GM13976 (cell line): ENCODE data around the gene GADD45GIP1.
"Not testable (repeated sequence)": the region's sequence is repeated elsewhere in the genome, so short reads cannot be mapped to it uniquely, and the experiment has no call there.

Experiments used
- DNase-seq: peaks from one replicate; pipeline ENCODE4 v3.0.0; 2012; ENCODE audit warnings: low spot score
- in situ Hi-C: fragments of 300-500 bp; cut with MboI; formaldehyde crosslinking; loops from one replicate; pipeline ENCODE4 v1.12.0; 2022; ENCODE audit warnings: low sequenced_read_pairs, mixed read lengths, inconsistent platforms; ENCODE audit not compliant: unreplicated experiment
- TF ChIP-seq, protein P1 (sequence below): IDR thresholded peaks from 2 replicates; pipeline ENCODE4 v1.5.1; 2012; ENCODE audit warnings: borderline replicate concordance, mild to moderate bottlenecking; ENCODE audit not compliant: insufficient read depth; ENCODE audit errors: extremely low read depth, missing control alignments, control extremely low read depth

Gene GADD45GIP1

DNA sequence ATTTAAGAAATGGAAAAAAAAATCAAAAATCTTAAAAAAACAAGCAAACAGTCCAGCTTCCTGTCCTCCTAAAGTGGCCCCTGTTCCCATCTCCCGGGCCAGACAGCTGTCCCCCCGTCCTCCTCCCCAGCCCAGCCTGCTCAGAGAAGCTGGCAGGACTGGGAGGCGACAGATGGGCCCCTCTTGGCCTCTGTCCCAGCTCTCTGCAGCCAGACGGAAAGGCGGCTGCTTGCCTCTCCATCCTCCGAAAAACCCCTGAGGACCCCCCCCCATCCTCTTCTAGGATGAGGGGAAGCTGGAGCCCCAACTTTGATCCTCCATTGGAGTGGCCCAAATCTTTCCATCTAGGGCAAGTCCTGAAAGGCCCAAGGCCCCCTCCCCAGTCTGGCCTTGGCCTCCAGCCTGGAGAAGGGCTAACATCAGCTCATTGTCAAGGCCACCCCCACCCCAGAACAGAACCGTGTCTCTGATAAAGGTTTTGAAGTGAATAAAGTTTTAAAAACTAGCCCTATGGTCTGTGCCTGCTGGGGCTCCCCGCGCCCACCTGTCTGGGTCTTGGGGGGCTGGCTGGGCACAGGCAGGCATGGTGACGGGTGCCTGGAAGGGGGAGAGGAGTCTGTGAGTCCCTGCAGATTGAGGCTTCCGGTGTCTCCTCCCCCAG lies 3.8 kb downstream of the GADD45GIP1 start:
- TF ChIP-seq, protein P1, sequence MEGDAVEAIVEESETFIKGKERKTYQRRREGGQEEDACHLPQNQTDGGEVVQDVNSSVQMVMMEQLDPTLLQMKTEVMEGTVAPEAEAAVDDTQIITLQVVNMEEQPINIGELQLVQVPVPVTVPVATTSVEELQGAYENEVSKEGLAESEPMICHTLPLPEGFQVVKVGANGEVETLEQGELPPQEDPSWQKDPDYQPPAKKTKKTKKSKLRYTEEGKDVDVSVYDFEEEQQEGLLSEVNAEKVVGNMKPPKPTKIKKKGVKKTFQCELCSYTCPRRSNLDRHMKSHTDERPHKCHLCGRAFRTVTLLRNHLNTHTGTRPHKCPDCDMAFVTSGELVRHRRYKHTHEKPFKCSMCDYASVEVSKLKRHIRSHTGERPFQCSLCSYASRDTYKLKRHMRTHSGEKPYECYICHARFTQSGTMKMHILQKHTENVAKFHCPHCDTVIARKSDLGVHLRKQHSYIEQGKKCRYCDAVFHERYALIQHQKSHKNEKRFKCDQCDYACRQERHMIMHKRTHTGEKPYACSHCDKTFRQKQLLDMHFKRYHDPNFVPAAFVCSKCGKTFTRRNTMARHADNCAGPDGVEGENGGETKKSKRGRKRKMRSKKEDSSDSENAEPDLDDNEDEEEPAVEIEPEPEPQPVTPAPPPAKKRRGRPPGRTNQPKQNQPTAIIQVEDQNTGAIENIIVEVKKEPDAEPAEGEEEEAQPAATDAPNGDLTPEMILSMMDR = no peak
- no peak for DNase-seq
- in situ Hi-C loops = no loop called here

DNA sequence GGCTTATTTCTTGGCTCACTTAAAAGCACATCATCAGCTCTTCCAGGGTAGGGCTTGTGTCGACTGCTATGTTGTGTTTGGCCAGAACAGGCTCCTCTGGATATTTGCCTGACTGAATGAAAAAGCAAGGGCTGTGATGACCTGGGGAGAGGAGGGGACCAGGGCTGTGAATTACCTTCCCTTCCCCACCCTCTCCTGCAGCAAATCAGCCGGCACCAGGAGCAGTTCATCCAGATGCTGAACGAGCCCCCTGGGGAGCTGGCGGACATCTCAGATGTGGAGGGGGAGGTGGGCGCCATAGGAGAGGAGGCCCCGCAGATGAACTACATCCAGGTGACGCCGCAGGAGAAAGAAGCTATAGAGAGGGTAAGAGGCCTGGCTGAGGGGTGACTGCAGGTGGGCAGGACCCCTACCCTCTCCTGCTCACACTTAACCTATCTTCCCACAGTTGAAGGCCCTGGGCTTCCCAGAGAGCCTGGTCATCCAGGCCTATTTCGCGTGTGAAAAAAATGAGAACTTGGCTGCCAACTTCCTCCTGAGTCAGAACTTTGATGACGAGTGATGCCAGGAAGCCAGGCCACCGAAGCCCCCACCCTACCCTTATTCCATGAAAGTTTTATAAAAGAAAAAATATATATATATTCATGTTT lies 4.4 kb downstream of the GADD45GIP1 start:
- in situ Hi-C loops = no loop called here

DNA sequence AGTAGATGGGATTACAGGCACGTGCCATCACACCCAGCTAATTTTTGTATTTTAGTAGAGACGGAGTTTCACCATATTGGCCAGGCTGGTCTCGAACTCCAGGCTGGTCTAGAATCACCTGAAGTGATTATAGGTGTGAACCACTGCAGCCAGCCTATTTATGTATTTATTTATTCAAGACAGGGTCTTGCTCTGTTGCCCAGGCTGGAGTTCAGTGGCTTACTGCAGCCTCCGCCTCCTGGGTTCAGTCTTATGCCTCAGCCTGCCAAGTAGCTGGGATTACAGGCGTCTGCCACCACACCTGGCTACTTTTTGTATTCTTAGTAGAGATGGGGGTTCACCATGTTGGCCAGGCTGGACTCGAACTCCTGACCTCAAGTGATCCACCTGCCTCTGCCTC lies 5.0 kb downstream of the GADD45GIP1 start:
- DNase-seq, in situ Hi-C loops: not testable (repeated sequence)

More for the DNA sequence above, 4.4 kb downstream of the GADD45GIP1 start:
- TF ChIP-seq, protein P1 = no peak
- DNase-seq = no peak

DNA sequence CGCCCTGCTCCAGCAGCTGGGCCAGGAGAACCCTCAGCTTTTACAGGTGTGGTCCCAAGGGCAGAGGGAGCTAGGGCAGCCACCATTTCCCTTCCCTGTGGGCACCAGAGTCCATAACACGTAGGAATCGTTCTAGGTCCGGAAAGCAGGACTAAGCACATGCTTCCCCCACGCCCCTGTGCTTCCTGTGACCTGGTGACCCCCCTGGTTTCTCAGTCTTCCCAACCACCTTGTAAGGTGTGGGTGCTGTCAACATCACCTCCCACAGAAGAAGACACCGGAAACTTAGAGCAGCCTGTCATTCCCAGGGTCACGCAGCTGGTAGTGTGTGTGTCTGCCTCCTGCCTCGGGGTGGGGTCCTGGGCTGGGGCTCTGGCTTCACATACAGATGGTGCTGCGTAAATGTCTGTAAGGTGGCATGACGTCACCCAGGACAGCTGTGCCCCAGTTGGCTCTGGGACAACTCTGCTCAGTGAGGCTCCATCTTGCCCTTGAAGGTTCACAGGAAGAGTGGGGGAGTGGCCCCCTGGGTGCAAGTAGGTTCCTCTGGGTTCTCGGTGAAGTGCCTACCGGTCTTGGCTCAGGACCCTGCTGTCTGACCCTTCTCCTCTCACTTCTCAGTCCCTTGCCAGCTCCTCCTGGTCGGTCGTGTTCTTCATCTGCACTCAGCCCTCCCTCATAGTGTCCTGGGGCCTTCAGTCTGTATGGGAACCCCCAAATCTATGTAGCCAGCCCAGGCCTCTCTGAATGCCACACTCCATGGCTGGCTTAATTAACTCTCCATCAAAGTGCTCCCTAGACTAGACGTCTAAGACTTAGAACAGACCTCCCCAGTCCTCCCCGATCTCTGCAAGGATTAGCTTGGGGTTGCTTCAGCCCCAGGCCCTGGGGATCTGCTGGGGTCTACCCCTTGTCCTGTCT lies 7.4 kb downstream of the GADD45GIP1 start:
- in situ Hi-C loops = no loop called here
- TF ChIP-seq, protein P1 = no peak
- DNase-seq = no peak

DNA sequence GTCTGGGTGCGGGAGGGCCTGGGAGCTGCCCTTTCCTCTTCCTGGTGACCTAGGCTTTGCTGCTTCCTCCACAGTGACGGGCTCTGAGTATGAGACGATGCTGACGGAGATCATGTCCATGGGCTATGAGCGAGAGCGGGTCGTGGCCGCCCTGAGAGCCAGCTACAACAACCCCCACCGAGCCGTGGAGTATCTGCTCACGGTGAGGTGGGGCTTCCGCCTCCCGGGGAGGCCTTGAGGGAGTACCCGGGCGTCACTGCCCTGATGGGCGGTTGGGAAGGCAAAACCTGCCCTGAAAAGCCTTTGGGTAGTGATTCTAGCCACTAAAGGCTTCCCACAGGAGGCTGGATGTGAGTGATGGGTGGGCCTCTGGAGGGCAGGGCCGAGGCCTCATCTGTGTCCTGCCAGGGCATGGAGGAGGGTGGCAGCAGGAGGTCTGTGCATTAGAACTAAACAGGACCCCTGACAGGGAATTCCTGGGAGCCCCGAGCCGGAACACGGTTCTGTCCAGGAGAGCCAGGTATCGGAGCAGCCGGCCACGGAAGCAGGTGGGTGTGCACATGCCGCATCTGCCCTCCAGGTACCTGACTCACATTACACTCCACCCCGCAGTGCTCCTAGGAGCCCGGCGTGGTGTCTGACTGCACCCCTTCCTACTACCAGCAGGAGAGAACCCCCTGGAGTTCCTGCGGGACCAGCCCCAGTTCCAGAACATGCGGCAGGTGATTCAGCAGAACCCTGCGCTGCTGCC lies 8.2 kb downstream of the GADD45GIP1 start:
- DNase-seq = no peak
- in situ Hi-C loops = no loop called here
- TF ChIP-seq, protein P1 = no peak

DNA sequence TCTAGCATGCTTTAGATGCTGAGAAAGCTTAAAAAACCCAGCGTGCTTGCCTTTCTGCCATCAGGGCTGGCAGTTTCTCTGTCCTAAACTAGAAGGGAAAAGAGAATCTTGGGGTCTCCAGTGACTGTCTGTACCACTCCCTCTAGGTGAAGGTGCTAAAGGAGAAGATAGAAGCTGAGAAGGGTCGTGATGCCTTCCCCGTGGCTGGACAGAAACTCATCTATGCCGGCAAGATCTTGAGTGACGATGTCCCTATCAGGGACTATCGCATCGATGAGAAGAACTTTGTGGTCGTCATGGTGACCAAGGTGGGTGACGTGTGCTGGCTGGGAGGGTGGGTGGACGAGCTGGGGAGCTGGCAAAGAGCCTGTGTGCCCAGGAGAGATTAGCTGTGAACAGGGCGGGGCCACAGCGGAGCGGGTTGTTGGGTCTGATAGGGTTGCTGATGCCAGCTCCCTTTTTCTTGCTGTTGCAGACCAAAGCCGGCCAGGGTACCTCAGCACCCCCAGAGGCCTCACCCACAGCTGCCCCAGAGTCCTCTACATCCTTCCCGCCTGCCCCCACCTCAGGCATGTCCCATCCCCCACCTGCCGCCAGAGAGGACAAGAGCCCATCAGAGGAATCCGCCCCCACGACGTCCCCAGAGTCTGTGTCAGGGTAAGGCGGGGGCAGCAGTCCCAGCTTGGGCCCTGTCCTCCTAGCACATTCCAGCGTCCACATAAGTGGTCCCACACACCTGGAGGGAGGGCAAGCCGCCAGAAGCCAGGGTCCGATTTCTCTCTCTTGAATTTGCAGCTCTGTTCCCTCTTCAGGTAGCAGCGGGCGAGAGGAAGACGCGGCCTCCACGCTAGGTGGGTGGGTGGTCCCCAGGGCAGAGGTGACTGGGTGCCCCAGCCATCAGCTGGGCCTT lies 9.1 kb downstream of the GADD45GIP1 start:
- no peak for DNase-seq
- in situ Hi-C loops = no loop called here
- TF ChIP-seq, protein P1 = no peak
